NCI-H69 (cell line): Measurements from ENCODE around the gene POU3F3.
A peak's percentile ranks its signal among the peaks of the same experiment; 100 is the strongest.

Experiments
- DNase-seq: peaks from one replicate; lab custom pipeline; 2025; lab: John Stamatoyannopoulos, UW

POU3F3 gene

DNA sequence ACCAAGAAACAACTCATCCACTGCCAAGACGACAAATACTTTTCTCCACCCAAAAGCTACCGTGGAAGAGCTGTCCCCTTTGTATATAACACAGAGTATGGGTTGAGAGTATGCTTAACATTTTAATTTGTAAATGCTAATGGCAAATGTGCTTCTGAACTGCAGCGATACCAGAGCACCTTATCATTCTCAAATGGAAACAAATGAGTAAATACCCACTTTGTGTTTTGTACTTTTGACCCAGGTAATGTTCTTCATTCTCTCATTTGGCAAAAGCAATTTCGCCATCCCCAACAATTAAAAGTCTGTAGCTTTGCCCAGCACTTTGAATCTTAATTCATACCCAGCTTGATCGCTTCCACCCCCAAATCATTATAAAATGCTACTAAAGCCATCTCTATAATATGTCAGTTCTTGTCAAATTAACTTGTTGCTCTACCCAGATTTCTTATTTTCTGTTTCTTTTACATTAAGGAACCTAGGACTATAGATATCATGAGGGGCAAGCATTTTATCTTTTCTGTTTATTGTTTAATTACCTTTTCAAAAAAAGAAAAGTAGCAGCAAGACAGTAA lies 6.2 kb upstream of the POU3F3 start:
- DNase-seq, result no peak

DNA sequence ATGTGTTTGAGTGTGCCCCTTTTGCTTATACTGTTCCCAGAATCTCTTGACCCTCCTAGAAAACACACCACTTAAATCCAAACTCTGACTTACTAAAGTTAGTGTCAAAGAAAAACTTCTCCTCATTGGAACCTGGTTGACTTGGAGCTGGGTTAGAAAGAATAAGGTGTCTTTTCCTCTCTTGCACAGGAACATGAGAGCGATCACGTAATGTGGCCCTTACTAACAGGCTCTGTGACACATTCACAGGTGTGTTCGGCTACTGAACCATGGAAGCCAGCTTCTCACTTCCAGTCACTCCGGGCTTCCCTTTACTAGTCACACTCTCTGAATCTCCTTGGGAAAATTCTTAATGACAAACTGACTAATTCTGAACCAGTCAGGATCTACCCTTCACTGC lies 5.4 kb upstream of the POU3F3 start:
- no peak for DNase-seq

DNA sequence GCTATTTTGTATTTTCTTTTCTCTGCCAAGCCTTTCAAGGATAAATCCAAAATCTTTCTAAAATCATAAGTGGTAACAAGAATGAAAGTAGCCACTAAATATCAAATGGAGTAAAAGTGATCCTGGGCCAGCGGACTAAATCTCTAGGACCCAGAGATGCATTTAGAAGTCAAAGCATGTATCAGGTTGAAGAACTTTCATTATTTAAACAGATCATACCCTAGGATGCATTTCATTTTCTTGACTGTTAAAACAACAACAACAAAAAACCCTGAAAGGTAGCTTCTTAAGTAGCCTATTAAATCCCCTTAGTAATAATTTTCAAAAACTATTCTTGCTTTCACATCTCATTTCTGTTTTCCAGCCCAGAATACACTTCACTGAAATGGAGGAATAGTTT lies 4.8 kb upstream of the POU3F3 start:
- no peak for DNase-seq

DNA sequence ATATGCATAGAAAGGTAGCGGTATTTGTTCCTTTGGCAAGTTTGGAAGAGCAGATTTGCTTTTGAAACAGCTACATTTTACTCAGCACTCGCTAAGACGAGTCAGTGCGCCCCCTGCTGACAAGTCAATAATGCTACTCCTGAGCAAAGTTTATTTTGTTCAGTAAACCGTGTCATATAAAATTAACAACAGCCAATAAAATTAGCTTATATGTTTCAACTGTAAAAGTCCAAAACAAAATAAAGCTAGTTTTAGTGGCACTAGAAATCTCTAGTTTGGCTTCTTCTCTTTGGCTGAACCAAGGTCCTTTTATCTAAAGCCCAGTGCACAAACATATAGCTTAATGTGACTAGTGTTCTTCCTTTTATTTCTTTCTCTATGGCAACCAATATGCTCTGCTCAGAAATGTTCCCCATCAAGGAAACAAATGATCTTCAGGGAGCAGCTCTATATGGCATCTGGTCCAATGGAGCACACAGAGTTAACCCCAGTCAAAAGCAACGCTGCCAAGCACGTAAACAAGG lies 4.2 kb upstream of the POU3F3 start:
- DNase-seq, result peak; percentile 54

DNA sequence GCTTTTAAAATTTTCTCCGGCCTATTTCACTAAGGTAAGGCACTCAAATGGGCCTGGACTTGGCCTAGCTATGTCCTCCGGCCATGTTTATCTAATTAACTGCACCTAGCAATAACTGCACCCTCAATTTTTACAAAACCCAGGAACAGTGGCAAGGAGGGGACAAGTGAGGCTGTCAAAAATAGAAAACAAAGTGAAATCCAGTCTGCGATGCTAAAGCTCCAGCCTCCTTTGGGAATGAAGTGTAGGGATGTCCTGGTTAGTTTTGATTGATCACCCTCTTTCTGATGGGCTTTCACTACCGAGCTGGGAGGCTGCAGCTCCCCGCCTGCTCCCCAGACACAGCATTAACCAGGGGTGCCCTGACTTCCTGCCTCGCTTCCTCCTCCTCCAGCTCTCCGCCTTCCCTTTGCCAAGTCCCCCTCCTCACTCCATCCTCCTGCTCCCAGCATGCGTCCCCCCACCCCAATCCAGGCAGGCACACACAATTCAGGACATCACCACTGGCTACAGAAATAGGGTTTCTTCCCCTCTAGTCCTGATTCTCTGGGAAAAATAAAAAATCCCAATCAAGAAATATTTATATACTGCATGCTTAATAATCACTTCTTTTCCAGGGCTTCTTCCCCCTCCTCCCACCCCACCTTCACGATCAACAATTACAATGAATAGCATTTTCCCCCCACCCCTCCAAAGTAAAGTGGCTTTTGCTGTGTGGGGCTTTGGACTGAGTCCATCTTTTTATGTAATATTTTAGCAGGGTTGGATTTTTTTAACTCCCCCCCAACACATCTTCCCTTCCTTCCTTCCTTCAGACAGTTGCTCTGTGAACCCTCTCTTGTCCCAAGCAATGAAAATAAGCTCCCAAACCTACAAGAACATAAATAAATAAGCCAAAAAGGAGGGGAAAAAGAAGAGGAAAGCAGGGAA lies 3.3 kb upstream of the POU3F3 start:
- DNase-seq, result no peak

DNA sequence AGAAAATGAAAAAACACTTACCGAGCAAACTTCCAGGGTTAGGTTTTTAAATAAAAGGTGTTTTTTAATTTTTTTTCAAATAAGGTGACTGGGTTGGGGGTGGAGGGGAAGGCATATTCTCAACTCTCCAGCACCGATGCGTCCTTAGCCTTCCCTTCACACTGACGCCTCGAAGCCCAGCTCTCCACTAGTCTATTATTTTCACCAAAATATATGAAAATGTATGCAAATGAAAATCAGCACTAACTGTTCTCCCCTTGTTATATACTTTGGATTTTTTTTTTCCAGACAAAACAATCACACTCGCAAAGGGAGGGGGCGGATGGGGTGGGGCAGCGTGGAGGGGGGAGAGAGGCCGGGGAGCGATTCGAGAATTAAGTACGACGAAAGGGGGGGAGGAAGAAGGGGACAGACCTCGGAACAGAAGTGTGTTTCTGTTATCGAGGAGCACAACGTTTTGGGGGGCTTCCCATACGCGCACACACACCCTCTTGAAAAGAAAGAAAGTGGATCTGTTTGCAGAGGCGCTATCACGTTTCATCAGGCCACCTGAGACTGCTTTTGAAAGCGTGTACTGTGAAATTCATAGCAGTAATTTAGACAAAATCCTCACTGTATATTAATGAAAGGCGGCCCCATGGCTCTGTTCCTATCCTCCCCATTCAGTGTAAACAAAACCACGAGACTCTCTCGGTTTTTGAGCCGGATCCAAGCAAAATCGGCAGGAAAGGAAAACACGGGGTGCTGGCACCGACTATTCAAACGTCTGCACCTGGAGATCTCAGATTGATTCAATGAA lies 2.4 kb upstream of the POU3F3 start:
- peak; percentile 10 for DNase-seq

DNA sequence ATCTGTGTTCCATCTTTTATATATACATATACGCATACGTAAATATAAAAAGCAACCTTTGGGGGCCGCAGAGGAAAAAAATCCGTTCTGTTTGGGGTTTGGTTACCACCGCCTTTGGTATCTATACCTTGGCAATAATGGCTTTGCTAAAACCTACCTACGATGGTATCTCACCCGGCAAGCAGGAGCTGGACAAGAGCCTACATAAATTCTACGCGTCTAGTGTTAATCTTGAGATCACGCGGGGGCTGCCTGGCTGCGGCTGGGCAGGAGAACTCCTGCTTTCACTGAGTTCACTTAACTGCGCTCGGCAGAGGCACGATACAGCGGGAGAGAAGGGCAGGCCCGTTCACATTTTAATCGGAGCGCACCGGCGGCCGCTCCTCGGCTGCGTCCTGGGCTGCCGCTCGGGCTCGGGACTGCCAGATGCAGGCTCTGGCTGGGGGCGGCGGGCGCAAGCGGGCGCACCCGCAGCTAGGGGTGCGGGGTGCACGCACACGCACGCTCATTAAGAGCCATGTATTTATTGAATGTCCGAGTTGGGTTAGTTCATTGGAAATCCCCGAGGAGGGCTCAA lies 1.7 kb upstream of the POU3F3 start:
- DNase-seq, result peak; percentile 22

DNA sequence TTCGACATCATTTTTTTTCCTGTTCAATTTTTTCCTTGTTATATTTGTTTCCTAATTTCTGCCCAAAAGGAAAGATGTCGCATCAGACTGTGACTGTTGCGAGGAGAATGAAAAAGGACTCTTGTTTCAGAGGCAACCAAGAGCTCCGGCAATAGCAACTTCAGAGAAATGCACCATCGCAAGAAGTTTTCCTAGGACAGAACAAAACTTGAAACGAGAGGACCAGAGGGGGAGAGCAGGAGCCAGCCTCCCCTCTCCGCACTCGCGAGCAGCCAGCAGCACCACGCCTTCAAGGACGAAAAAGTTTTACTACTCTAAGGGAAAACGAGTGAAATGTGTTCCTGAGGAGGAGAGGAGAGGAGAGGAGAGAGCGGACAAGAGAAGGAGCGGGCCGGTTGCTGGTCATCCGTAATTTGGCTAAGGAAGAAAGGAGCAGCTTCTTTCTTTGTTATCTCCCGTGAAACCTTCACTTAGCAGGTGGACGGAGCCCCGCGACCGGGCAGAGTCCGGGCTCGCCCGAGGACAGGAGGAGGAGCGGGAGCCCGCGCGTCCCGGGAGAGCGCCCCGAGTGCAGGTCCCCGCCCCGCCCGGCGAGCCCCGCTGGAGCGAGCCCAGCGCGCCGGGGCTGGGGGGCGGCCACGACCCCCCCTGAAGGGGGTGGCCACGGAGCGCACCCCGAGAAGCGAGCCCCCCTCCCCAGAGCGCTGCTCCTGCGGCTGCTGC lies 744 bp downstream of the POU3F3 start:
- DNase-seq, result no peak

DNA sequence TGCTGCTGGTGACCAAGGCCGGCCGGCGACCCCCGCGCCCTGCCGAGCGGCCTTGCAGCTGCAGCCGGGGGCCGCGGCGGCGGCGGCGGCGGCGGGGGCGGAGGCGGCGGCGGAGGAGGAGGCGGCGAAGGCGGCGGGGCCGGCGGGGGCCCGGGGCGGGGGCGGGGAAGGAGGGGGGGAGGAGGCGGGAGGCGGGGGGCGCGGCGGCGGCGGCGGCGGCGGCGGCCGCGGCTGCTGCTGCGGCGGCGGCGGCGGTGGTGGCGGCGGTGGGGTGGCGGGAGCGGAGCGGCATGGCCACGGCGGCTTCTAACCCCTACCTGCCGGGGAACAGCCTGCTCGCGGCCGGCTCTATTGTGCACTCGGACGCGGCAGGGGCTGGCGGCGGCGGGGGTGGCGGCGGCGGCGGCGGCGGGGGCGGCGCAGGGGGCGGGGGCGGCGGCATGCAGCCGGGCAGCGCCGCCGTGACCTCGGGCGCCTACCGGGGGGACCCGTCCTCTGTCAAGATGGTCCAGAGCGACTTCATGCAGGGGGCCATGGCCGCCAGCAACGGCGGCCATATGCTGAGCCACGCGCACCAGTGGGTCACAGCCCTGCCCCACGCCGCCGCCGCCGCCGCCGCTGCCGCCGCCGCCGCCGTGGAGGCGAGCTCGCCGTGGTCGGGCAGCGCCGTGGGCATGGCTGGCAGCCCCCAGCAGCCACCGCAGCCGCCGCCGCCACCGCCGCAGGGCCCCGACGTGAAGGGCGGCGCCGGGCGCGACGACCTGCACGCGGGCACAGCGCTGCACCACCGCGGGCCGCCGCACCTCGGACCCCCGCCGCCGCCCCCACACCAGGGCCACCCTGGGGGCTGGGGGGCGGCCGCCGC lies 1.5 kb downstream of the POU3F3 start:
- no peak for DNase-seq

DNA sequence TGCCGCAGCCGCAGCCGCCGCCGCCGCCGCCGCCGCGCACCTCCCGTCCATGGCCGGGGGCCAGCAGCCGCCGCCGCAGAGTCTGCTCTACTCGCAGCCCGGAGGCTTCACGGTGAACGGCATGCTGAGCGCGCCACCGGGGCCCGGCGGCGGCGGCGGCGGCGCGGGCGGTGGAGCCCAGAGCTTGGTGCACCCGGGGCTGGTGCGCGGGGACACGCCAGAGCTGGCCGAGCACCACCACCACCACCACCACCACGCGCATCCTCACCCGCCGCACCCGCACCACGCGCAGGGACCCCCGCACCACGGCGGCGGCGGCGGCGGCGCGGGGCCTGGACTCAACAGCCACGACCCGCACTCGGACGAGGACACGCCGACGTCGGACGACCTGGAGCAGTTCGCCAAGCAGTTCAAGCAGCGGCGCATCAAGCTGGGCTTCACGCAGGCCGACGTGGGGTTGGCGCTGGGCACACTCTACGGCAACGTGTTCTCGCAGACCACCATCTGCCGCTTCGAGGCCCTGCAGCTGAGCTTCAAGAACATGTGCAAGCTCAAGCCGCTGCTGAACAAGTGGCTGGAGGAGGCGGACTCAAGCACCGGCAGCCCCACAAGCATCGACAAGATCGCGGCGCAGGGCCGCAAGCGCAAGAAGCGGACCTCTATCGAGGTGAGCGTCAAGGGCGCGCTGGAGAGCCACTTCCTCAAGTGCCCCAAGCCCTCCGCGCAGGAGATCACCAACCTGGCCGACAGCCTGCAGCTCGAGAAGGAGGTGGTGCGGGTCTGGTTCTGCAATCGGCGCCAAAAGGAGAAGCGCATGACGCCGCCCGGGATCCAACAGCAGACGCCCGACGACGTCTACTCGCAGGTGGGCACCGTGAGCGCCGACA lies 2.4 kb downstream of the POU3F3 start:
- DNase-seq, result peak; percentile 2

DNA sequence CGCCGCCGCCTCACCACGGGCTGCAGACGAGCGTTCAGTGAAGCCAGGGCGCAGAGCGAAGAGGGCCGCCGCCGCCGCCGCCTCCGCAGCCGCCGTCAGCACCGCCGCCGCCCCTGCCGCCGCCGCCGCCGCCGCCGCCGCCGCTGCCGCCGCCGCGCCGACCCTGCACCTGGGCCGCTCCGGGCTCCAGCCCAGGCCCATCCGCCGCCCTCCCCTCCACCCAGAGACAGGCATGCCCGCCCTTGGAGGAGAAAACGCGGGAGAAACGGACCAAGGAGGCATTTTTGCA lies 3.0 kb downstream of the POU3F3 start:
- no peak for DNase-seq

DNA sequence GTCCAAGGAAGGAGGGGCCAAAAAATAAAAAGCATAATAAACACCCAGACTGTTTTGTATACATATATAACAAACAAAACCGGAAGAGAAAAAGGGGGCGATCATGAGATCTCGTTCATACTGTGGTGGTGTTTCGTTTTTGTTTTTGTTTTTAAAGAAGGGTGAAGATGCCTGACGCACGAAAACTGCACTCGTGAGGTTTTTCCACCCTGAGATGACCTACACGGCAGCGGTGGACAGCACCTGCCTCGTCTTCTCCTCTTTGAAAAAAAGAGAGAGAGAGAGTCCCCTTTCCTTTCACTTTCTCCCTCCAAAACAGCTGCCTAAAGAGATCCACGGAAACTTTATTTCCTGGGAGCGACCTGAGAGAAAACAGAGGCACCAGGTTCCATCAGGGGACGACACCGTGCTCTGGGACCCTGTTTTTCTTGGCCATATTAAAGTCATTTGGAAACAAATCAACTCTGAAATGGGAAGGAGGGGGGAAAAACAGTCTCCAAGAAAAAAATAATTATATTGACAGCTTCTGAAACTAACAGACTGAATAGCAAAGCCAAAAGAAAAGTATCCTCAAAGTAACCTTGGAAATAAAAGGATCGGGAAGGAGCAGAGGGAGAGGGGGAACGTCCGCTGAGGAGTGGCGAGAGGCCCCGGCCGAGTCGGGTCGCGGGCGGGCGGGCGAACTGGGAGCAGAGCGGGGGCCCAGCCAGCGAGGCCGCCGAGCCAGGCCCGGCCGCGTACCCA lies 3.5 kb downstream of the POU3F3 start:
- DNase-seq, result no peak

DNA sequence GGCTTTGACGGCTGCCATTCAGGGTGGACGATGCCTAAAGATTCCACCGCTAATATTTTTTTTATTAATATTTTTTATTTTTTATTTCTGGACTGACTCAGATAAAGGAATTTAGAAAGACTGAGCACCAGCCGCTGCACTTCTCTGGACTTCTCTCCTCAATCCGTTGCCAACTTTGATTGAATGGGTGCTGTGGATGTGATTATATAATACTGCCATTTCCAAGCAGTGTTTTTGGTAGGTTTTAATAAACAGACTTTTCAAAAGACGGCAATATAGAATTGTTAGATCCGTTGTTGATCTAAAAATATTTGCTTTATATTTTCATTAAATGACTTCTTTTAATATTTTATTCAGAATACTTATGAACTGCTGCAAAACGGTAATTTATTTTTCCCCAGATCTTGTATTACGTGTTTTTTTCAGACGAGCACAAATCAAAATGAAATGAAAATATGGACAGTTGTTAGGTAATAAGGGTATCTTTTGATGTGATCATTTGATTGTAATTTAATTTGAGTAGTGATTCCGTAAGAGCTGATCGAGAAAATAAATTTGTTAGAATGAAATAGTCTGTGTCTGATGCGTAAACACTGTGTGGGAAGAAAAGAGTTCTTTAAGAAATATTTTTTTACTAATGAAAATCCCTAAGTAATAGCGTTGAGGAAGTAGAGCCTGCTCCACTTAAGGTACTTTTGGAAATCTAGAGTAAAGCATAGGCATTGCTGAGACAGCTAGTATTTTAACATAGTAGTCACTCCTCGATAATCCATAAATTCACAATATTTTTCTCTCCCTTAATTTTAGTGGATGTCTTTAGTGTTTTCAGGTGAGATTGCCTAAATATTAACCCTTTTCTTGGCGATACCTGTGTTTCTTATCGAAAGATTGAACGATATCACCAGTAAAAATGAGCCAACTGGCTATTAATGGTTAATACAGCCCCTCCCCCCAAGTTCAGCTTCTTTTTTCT lies 4.4 kb downstream of the POU3F3 start:
- DNase-seq, result no peak

DNA sequence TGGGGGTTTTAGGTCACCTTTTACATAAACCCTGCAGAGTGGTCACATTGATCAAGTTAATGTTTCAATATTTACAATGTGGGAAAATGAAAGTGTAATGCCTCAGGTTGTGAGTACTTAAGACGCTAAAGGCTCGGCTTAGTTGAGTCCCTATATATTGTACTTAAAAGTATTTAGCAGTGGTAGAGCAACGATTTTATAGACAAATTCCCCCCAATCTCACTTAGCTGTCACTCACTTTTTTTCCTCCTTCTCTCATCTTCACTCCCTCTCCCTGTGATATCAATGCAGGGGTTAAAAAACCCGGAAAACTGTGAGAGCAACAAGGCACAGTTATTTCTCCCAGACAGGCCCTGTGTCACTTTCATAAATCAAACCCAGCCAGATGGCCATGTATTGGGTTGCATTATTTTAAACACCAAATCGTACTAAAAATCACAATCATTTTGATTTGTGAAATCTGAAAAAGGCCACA lies 5.4 kb downstream of the POU3F3 start:
- no peak for DNase-seq

DNA sequence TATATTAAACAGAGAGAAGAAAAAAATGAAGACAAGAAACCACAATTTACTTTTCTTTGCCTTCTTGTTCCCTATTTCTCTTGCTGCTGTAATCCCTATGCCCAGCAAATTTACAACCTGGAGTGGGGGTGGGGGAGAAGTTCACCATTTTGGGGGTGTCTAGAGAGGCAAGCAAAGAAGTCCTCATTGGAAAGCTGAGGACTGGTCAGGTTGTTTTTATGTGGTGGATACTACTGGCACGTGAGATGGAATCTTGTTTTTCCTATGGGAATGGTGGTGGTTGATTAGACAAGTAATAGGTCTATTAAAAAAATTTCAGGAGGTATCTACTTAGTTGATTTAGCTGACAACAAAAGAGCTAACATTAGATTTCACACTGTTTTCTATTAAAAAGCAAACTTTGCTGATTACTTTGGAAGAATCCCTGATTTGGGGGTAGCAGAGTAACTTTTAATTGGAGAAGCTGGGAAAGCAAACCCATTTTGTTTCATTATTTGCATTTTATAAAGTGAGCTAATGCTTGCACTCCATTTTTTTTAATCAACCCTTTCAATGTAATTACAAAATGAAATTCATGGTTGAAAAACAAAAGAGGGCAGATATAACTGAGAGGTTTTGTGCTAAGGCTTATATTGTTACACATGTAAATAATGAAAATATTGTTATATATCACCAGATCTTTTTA lies 6.0 kb downstream of the POU3F3 start:
- no peak for DNase-seq

DNA sequence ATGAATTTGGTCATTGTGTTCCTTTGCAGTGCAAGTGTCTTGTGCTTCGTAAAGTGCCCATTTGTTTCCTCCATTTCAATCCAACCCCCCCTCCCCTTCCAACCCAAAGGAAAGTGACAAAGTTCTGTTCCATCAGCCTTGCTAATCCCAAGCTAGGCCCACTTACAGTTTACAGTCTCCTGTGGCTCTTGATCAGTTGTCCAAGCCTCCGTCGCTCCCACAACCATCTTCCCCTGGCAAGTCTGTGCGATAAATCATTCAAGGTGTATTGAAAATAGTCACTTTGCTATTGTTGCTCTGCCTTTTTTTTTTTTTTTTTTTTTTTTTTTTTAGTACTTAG lies 6.5 kb downstream of the POU3F3 start:
- no peak for DNase-seq

DNA sequence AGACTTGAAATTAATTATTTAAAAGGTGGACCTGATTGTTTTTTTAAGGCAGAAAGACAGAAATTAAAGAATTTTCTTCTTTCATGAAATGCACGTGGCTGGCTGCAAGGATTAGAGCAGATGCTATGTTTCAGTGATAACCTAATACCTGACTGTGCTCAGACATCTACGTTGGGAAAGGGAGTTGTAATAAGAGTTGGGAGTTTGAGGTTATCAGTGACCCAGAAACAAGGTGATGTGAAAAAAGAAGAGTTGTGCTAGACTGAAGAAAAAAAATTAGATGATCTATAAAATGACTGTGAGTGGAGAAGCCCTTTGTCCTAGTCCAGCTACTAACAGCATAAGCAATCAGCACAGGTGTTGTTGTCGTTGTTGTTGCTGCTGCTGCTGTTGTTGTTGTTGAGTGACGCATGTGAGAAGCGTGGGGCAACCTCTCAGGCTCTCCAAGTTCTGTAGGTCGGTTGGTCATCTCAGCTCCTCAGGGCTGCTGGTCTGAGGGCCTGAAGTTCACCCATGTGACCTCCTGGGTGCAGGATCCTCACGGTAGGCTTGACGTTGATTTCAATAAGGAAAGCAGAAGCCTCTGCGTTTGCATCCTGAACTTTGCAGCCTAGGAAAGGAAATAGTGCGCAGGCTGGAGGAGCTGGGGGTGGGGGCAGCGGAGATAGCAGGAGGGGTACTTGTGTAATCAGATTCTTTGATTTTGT lies 7.6 kb downstream of the POU3F3 start:
- no peak for DNase-seq
